Erythroblast (primary cell): ENCODE results near the gene RD3L.

Experiments used
- GATA1 ChIP-seq: IDR thresholded peaks from 2 replicates; pipeline ENCODE4 v1.6.1; 2011; ENCODE audit warnings: low read depth, mild to moderate bottlenecking, control low read depth, low read length, moderate library complexity
- POLR2A ChIP-seq: IDR thresholded peaks from 2 replicates; pipeline ENCODE4 v1.6.1; 2011; ENCODE audit warnings: mild to moderate bottlenecking, low read length

DNA sequence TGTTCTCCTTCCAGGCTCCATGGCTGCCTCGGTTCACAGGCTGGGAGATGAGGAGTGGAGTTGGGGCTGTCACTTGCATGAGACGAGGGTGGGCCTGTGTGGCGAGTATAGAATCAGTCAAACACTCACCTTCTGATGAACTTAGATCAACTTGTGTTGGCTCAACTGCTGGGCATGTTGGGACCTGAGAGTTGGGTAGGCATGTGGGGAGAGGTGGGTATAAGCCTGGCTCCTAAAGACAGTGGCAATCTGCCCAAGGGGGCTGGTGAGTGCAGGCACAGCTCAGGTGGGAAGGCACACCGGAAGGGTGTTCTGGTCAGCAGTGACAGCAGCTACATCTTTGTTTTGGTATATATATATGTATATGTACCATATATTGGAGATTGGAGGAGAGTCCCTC is 44.1 kb downstream of the RD3L start:
- TF ChIP-seq POLR2A (no peak), GATA1 (no peak)
